PC-9 (cell line): ENCODE results near the gene C3orf70. TPM values are rescaled to one million over a fixed set of nuclear protein-coding genes. Genes with fewer than 3 reads are reported as not detected.

Experiments used
- Bru-seq: library from RNA; stranded (reverse); fragments of 400-500 nt; gene quantifications from one replicate; lab custom pipeline; 2021; lab: Mats Ljungman, UMichigan
- BruChase-seq, 2 experiments: library from RNA; stranded (reverse); fragments of 400-500 nt; gene quantifications; one replicate each; lab custom pipeline; 2021; lab: Mats Ljungman, UMichigan
- BruUV-seq: library from RNA; stranded (reverse); fragments of 400-500 nt; replicated peaks from 2 replicates; lab custom pipeline; 2021; lab: Mats Ljungman, UMichigan
- CTCF ChIA-PET: fragments of 300-600 bp; sonication (Branson Sonifier 250); formaldehyde crosslinking; loops from one replicate; lab custom pipeline; 2022; ENCODE audit warnings: antibody characterized with exemption; lab: Charles Lee
- POLR2A ChIA-PET: fragments of 300-600 bp; sonication (Branson Sonifier 250); formaldehyde crosslinking; loops from one replicate; lab custom pipeline; 2022; ENCODE audit warnings: antibody characterized with exemption; ENCODE audit not compliant: unreplicated experiment; lab: Charles Lee
- DNase-seq, 2 experiments: peaks; one replicate each; pipeline versions ENCODE4 v3.0.0 to v3.0.0-alpha.2; 2015 to 2022; ENCODE audit warnings: mixed read lengths in 1 of 2
- H2AFZ ChIP-seq: fragments of 200-600 bp; sonication (generic); 2 replicates; pipeline ENCODE4 v1.8.1; 2017; ENCODE audit warnings: antibody characterized with exemption
- H3F3A ChIP-seq: fragments of 200-600 bp; sonication (generic); 2 replicates; pipeline ENCODE4 v1.8.1; 2017; ENCODE audit warnings: antibody characterized with exemption, mild to moderate bottlenecking, low read depth; ENCODE audit not compliant: insufficient read depth
- H3K27ac ChIP-seq: fragments of 200-600 bp; sonication (generic); 2 replicates; pipeline ENCODE4 v1.6.1; 2016; ENCODE audit warnings: mixed run types
- H3K27me3 ChIP-seq: fragments of 200-600 bp; sonication (generic); 2 replicates; pipeline ENCODE4 v1.6.1; 2016; ENCODE audit warnings: low read depth, mixed run types; ENCODE audit not compliant: insufficient read depth
- H3K36me3 ChIP-seq: fragments of 200-600 bp; sonication (generic); 2 replicates; pipeline ENCODE4 v1.6.1; 2016; ENCODE audit warnings: low read depth, mixed run types
- H3K4me1 ChIP-seq: fragments of 200-600 bp; sonication (generic); replicated peaks from 2 replicates; pipeline ENCODE4 v1.6.1; 2016; ENCODE audit warnings: mixed run types; ENCODE audit not compliant: insufficient read depth
- H3K4me2 ChIP-seq: fragments of 200-600 bp; sonication (generic); 2 replicates; pipeline ENCODE4 v1.6.1; 2017; ENCODE audit warnings: mixed run types
- H3K4me3 ChIP-seq: fragments of 200-600 bp; sonication (generic); 2 replicates; pipeline ENCODE4 v1.6.1; 2016; ENCODE audit warnings: mixed run types
- H3K79me2 ChIP-seq: fragments of 200-600 bp; sonication (generic); 2 replicates; pipeline ENCODE4 v1.6.1; 2017; ENCODE audit warnings: low read depth, mixed run types
- H3K9me2 ChIP-seq: fragments of 200-600 bp; sonication (generic); 2 replicates; pipeline ENCODE4 v1.8.1; 2017; ENCODE audit warnings: mild to moderate bottlenecking; ENCODE audit not compliant: insufficient read depth
- H3K9me3 ChIP-seq: fragments of 200-600 bp; sonication (generic); 2 replicates; pipeline ENCODE4 v1.8.1; 2016; ENCODE audit warnings: low read depth; ENCODE audit not compliant: insufficient read depth
- H4K20me1 ChIP-seq: fragments of 200-600 bp; sonication (generic); 2 replicates; pipeline ENCODE4 v1.8.1; 2017; ENCODE audit not compliant: insufficient read depth
- CTCF ChIP-seq: fragments of 200-600 bp; sonication (generic); conservative IDR thresholded peaks from 2 replicates; pipeline ENCODE4 v1.6.1; 2017; ENCODE audit warnings: mixed run types, antibody characterized with exemption, mild to moderate bottlenecking, moderate library complexity
- EZH2 ChIP-seq: fragments of 200-600 bp; sonication (generic); IDR thresholded peaks from 2 replicates; pipeline ENCODE4 v1.8.0; 2017; ENCODE audit warnings: antibody characterized with exemption, low read depth
- intact Hi-C: fragments of 100-400 bp; cut with micrococcal nuclease; formaldehyde crosslinking; loops from one replicate; pipeline ENCODE4 v1.10.0; 2022; ENCODE audit not compliant: unreplicated experiment
- long read RNA-seq: library from polyadenylated mRNA; stranded (forward); transcript quantifications from one replicate; pipeline ENCODE4 v2.0.0, GENCODE V29; 2022
- total RNA-seq: library from RNA; stranded (reverse); gene quantifications from 2 replicates; pipeline ENCODE4 v1.2.3, GENCODE V29; 2021

The C3orf70 gene
- not detected in 2 replicates for total RNA-seq
- Bru-seq, nascent RNA = percentile 1 among the genes with signal in this experiment
- BruChase-seq, experiment 1, labeled RNA remaining after a 2-hour chase = percentile 2 among the genes with signal in this experiment
- BruChase-seq, experiment 2, labeled RNA remaining after a 6-hour chase = percentile 0 among the genes with signal in this experiment
- long read RNA-seq = 0 reads

- BruUV-seq = no TSS peak
- Histone ChIP-seq H4K20me1 (no peaks in the 10 kb centered on the region), H3K9me2 (no peaks in the 10 kb centered on the region), H3K4me3 (no peak within 1 kb of the TSS), H3F3A (no peaks in the 10 kb centered on the region), H2AFZ (no peak within 1 kb of the TSS), H3K79me2 (no peaks in the 10 kb centered on the region), H3K4me1 (no peaks in the 10 kb centered on the region), H3K27me3 (peaks cover 73% of the 10 kb centered on the region), H3K27ac (no peak within 1 kb of the TSS), H3K9me3 (no peaks in the 10 kb centered on the region), H3K4me2 (no peak within 1 kb of the TSS), H3K36me3 (no peaks in the 10 kb centered on the region)
- DNase-seq = peak in 1 of 2 experiments; percentile 26
- ChIA-PET POLR2A (interaction anchor here (0.5 to 0.6 kb wide), 2 partner anchors 55 to 796 kb away, joined by 4 to 9 read pairs; no protein-coding TSS in a partner anchor), CTCF (interaction anchor here (0.6 kb wide), 1 partner anchor 229 kb away, joined by 3 read pairs; no protein-coding TSS in a partner anchor)
- TF ChIP-seq EZH2 = no peak
- no peak for TF ChIP-seq CTCF
- intact Hi-C loops = no loop called here
Observed at GRCh38 chr3:185152410-185153170, at the start of gene C3orf70. C3orf70 (minus strand) TSS chr3:185153060; CDS start chr3:185152823, 237 bp downstream.

GRCh38 chr3:185200639-185201038 is 47.8 kb upstream of the C3orf70 start:
- intact Hi-C loops = no loop called here
- CTCF ChIA-PET = no interaction called here
- Histone ChIP-seq H3K36me3 (no peaks in the 10 kb centered on the region), H3K4me2 (no peak overlapping the region), H3F3A (no peaks in the 10 kb centered on the region), H4K20me1 (no peaks in the 10 kb centered on the region), H3K79me2 (no peaks in the 10 kb centered on the region), H2AFZ (no peak overlapping the region), H3K4me3 (no peak overlapping the region), H3K27me3 (no peaks in the 10 kb centered on the region), H3K9me3 (no peaks in the 10 kb centered on the region), H3K27ac (no peak overlapping the region), H3K4me1 (no peaks in the 10 kb centered on the region), H3K9me2 (no peaks in the 10 kb centered on the region)
- TF ChIP-seq EZH2 (no peak), CTCF (no peak)
- DNase-seq = peak in 1 of 2 experiments; percentile 38
- POLR2A ChIA-PET = no interaction called here
- no TSS peak for BruUV-seq

GRCh38 chr3:185199671-185200070 is 46.8 kb upstream of the C3orf70 start:
- Histone ChIP-seq H2AFZ (no peak overlapping the region), H3K27me3 (no peaks in the 10 kb centered on the region), H3F3A (no peaks in the 10 kb centered on the region), H3K36me3 (no peaks in the 10 kb centered on the region), H3K4me1 (no peaks in the 10 kb centered on the region), H4K20me1 (no peaks in the 10 kb centered on the region), H3K9me2 (no peaks in the 10 kb centered on the region), H3K27ac (no peak overlapping the region), H3K79me2 (no peaks in the 10 kb centered on the region), H3K9me3 (no peaks in the 10 kb centered on the region), H3K4me2 (no peak overlapping the region), H3K4me3 (no peak overlapping the region)
- no TSS peak for BruUV-seq
- no peak for DNase-seq
- intact Hi-C loops = no loop called here
- TF ChIP-seq EZH2 = no peak
- no peak; the same call in 1 of the 2 replicates for TF ChIP-seq CTCF
- ChIA-PET CTCF (no interaction called here), POLR2A (no interaction called here)
